NCI-H1694 treated with DMSO at 0.1 percent for 48 hours (cell line): ENCODE measurements around the gene UGT2B10.

Source experiments
- DNase-seq: peaks from one replicate; lab custom pipeline; 2025; lab: John Stamatoyannopoulos, UW

The UGT2B10 gene

GRCh38 chr4:68871809-68872642 lies 56.2 kb downstream of the UGT2B10 start:
- DNase-seq: no peak

DNA sequence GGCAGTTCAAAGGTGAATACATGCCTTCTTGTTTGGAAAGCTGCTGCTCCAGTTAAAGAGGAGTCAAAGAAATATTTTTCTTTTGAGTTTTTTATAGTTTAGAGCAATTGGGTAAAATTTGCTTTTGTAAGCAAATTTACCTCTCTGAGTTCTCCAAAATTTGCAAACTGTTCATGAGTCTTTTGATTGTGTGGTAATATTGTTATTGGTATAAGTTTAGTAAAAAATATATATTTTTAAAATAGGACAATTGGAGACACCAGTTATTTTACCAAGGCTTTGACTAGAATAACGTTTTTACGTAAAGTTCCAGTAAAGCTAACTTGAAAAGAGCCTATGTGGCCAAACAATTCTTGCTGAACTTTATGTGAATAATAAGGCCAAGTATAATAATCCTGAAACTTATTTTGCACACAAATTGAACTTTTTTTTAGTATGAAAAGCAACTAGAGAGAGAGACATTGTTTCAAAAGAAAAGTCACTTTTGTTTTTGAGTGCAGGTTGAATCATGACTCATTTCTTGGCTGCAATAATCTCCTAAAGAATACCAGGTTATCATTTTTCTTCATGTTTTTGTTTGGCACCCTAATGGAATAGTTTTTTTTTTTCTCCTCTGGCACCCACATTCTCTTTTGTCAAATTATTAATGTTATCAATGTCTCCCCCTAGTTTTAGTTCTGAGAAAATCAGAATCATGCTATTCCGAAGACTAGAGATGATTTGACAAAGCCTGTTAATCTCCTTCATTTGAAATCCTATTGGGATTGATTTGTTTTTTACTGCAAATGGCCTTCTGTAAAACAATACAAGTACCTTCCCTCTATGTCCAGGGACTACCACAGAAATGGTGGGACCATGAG lies 57.1 kb downstream of the UGT2B10 start:
- DNase-seq: no peak

DNA sequence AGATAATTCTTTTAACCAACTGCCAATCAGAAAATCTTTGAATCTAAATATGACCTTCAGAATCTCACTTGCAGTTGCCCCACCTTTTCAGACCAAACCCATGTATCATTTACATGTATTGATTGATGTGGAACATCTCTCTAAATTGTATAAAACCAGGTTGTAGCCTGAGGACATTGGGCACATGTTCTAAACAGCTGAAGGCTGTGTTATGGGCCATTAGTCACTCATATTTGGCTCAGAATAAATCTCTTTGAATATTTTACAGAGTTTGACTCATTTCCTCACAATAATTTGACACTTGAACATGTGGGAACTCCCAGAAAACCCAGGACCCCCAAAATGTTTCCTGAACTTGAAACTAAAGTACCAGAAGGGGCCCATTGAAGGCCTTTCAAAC lies 58.7 kb downstream of the UGT2B10 start:
- no peak for DNase-seq

- DNase-seq: no peak
These were observed 61.8 kb downstream of the UGT2B10 start for GRCh38 chr4:68877555-68877954.

DNA sequence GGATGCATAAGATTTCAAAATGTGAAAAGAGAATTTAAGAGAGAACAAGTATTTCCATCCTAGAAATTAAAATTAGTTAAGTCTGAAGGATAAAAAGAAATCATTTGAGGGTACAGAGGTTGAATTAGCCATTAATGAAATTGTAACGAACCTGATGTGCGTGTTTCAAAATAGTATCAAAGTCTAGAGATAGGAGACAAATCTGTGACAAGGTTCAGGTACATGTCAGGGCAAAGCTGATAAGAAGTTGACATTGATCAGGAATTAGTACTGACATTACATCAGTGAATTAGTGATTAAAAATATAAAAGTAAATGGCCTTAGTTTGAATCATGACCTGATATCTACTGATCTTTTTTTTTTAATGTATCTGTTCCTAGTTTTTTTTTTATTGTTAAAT lies 62.3 kb downstream of the UGT2B10 start:
- DNase-seq: no peak
